ENCODE results near the gene RALGAPA1.

- no peak for TF ChIP-seq RAD21 (IDR thresholded peaks at IDR 0.05)
- no peak for TF ChIP-seq CTCF (IDR thresholded peaks at IDR 0.05; ENCODE audit: low read depth, low read length, missing input control)
- no peak for TF ChIP-seq REST (IDR thresholded peaks at IDR 0.05)
- TF ChIP-seq EGR1 (IDR thresholded peaks at IDR 0.05; ENCODE audit: low read depth in 2 of 2): no peak
- no peak for TF ChIP-seq FOXA1 (IDR thresholded peaks at IDR 0.05)
- TF ChIP-seq MAX (IDR thresholded peaks at IDR 0.05): no peak
- TF ChIP-seq SP1 (IDR thresholded peaks at IDR 0.05): no peak
- TF ChIP-seq, protein P1, sequence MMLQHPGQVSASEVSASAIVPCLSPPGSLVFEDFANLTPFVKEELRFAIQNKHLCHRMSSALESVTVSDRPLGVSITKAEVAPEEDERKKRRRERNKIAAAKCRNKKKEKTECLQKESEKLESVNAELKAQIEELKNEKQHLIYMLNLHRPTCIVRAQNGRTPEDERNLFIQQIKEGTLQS (IDR thresholded peaks at IDR 0.05): no peak
- no peak for TF ChIP-seq YY1 (IDR thresholded peaks at IDR 0.05)
Measured at GRCh38 chr14:35809597-35809996, 502 bp upstream of the RALGAPA1 start.
